Right lobe of liver (tissue), 4 donors: ENCODE results near the gene RESF1.

Source experiments
- CTCF ChIP-seq, 4 donors: fragments of 200-600 bp in 3 of 4; fragments of 450-650 bp in 1 of 4; IDR thresholded peaks; one replicate each; pipeline versions ENCODE4 v1.5.1 to v1.8.0; 2016 to 2022; ENCODE audit warnings: antibody characterized with exemption in 4 of 4, mild to moderate bottlenecking in 2 of 4
- POLR2A ChIP-seq: fragments of 450-650 bp; IDR thresholded peaks from one replicate; pipeline ENCODE4 v1.6.1; 2017; ENCODE audit warnings: antibody characterized with exemption, mild to moderate bottlenecking
- donor health status: DM: no; HTN: no; CAD: no.
- donor health status: DM: no; HTN: no; CAD: no.
- donor health status: DM: no; HTN: yes; CAD: no.

- TF ChIP-seq CTCF (IDR thresholded peaks at IDR 0.05) (no peak), POLR2A (no peak)
Measured at GRCh38 chr12:32000373-32001005, 41.3 kb downstream of the RESF1 start.
